ENCODE results near the gene MED13. TPM values are rescaled to one million over a fixed set of nuclear protein-coding genes. Genes with fewer than 3 reads are reported as not detected.

The MED13 gene
- total and polyA plus RNA-seq, 9 of the 15 experiments (the other 6 are each of a cell fraction or from before 2014, with no cell fraction given): 5.4 to 48.4 (median 28.2) TPM

- FAIRE-seq (no peak), ATAC-seq (no peak), DNase-seq (ENCODE audit: extremely low read depth in 1 of 4, low spot score in 3 of 4) (no peak)
- POLR2A ChIA-PET: interaction anchor here (0.7 to 1.0 kb wide), 3 partner anchors 9 to 527 kb away, joined by 3 to 7 read pairs (median 3); no protein-coding TSS in a partner anchor
- H3K4me3 ChIP-seq: no peak overlapping the region
- peak; percentile 7; the same call in 1 of the 2 replicates for TF ChIP-seq ZNF592 (IDR thresholded peaks at IDR 0.05)
- TF ChIP-seq ZNF384 (IDR thresholded peaks at IDR 0.05; ENCODE audit: low read depth, low read length): no peak
- TF ChIP-seq ZNF644 (tag; IDR thresholded peaks at IDR 0.05; ENCODE audit: low read depth): 0 out of 2 replicates have a peak, but pooled peaks have one; percentile 18
- H4K20me1 ChIP-seq (replicated peaks; ENCODE audit: control insufficient read depth, insufficient read depth, low read length): no peaks in the 10 kb centered on the region
- no peaks in the 10 kb centered on the region for H3K36me3 ChIP-seq (ENCODE audit: control insufficient read depth, insufficient read depth, low read length)
- H3K4me2 ChIP-seq (ENCODE audit: insufficient read depth, low read length): no peak overlapping the region
- no peaks in the 10 kb centered on the region for H3K27me3 ChIP-seq (ENCODE audit: control insufficient read depth in 2 of 2, insufficient read depth in 2 of 2, low read length in 2 of 2)
- no peaks in the 10 kb centered on the region for H3K79me2 ChIP-seq (ENCODE audit: control insufficient read depth, insufficient read depth, low read length)
- BruUV-seq (replicated peaks): no TSS peak
- no peak overlapping the region for H3K9ac ChIP-seq (ENCODE audit: insufficient read depth in 1 of 2, low read depth in 2 of 2, low read length in 2 of 2)
- peaks cover 0 to 10% of the 10 kb centered on the region in 2 experiments; a peak in 2 of 5 replicates for H3K4me1 ChIP-seq (replicated peaks in 1 of 2; ENCODE audit: control insufficient read depth in 2 of 2, insufficient read depth in 2 of 2, low read length in 2 of 2)
- intact Hi-C loops (cut with micrococcal nuclease) (loop anchor here (1.0 to 10.0 kb wide), 5 partner anchors 43 to 693 kb away; partner anchors contain the start of gene MED13), in situ Hi-C loops (cut with MboI) (loop anchor here (5.0 to 25.0 kb wide), 2 partner anchors 473 to 673 kb away; no protein-coding TSS in a partner anchor)
- no peaks in the 10 kb centered on the region for H3K9me3 ChIP-seq (replicated peaks; ENCODE audit: control insufficient read depth, insufficient read depth, low read depth, low read length)
- no peak overlapping the region for H3K27ac ChIP-seq (ENCODE audit: extremely low read depth, low read depth, low read length)
- CTCF ChIA-PET (ENCODE audit: low intra/inter-chr PET ratio): interaction anchor here (0.5 to 1.1 kb wide), 4 partner anchors 24 to 194 kb away, joined by 3 to 5 read pairs (median 3); no protein-coding TSS in a partner anchor
- peak overlapping the region; percentile 66 for H2AFZ ChIP-seq (ENCODE audit: low read depth, low read length)
- H3K9me1 ChIP-seq (ENCODE audit: control insufficient read depth, insufficient read depth, low read length): no peaks in the 10 kb centered on the region
- 52% methylated on average over 4 of the region's 4 CpGs for WGBS (ENCODE audit: insufficient coverage, low coverage, missing lambda C conversion rate)
These were observed 44.8 kb upstream of the MED13 start for GRCh38 chr17:62109924-62110323.
